Epithelial cell of esophagus (primary cell): ENCODE results near the gene PDS5B.
"Not testable (repeated sequence)": the region's sequence is repeated elsewhere in the genome, so short reads cannot be mapped to it uniquely, and the experiment has no call there.

Source experiments
- DNase-seq: peaks from one replicate; pipeline ENCODE4 v3.0.0; 2010; ENCODE audit warnings: low read depth
- H3K4me3 ChIP-seq: 2 replicates; pipeline ENCODE4 v1.5.1; 2011; ENCODE audit warnings: mild to moderate bottlenecking, low read length, control low read depth
- CTCF ChIP-seq: IDR thresholded peaks from 2 replicates; pipeline ENCODE4 v1.5.1; 2011; ENCODE audit warnings: low read depth, mild to moderate bottlenecking, low read length, control low read depth, inconsistent platforms; ENCODE audit not compliant: insufficient read depth; ENCODE audit errors: missing control alignments

Gene PDS5B

GRCh38 chr13:32545083-32545482 lies 41.2 kb upstream of the PDS5B start:
- H3K4me3 ChIP-seq: no peak overlapping the region
- TF ChIP-seq CTCF: no peak
- no peak for DNase-seq

- no peak for DNase-seq
- H3K4me3 ChIP-seq: no peak overlapping the region
- TF ChIP-seq CTCF: no peak
These were observed 37.4 kb upstream of the PDS5B start for GRCh38 chr13:32548837-32549236.

GRCh38 chr13:32549788-32550187 lies 36.5 kb upstream of the PDS5B start:
- no peak for TF ChIP-seq CTCF
- DNase-seq: no peak
- no peak overlapping the region for H3K4me3 ChIP-seq

GRCh38 chr13:32553720-32554119 lies 32.5 kb upstream of the PDS5B start:
- no peak for DNase-seq
- TF ChIP-seq CTCF: no peak
- H3K4me3 ChIP-seq: no peak overlapping the region

- TF ChIP-seq CTCF: no peak
- no peak overlapping the region for H3K4me3 ChIP-seq
- no peak for DNase-seq
These were observed 30.6 kb upstream of the PDS5B start for GRCh38 chr13:32555613-32556012.

GRCh38 chr13:32560842-32561241 lies 25.4 kb upstream of the PDS5B start:
- not testable (repeated sequence) for H3K4me3 ChIP-seq, DNase-seq

GRCh38 chr13:32575687-32576086 lies 10.6 kb upstream of the PDS5B start:
- not testable (repeated sequence) for DNase-seq, H3K4me3 ChIP-seq

- DNase-seq: no peak
- no peak for TF ChIP-seq CTCF
- H3K4me3 ChIP-seq: no peak overlapping the region
These were observed 9.2 kb upstream of the PDS5B start for GRCh38 chr13:32577032-32577431.
